ENCODE results near the gene HRH3.

DNA sequence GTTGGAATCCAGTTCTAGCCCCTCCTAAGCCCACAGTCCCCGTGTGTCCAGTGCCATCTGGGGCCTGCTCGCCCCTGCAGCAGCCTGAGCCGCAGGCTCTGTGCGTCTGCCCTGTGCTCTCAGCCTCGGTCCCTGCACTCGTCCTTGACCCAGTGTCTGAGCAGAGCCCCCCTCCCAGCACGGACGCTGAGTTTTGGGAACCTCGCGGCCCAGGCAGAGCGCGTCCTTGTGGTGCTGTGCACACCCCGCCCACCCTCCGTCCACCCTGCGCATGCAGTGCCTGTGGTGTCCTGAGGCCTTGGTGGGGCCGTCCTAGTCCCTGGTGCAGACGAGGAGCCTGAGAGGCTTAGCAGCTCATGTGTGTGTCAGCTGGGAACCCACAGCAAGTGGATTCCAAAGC lies 49.8 kb upstream of the HRH3 start:
- TF ChIP-seq, protein P1, sequence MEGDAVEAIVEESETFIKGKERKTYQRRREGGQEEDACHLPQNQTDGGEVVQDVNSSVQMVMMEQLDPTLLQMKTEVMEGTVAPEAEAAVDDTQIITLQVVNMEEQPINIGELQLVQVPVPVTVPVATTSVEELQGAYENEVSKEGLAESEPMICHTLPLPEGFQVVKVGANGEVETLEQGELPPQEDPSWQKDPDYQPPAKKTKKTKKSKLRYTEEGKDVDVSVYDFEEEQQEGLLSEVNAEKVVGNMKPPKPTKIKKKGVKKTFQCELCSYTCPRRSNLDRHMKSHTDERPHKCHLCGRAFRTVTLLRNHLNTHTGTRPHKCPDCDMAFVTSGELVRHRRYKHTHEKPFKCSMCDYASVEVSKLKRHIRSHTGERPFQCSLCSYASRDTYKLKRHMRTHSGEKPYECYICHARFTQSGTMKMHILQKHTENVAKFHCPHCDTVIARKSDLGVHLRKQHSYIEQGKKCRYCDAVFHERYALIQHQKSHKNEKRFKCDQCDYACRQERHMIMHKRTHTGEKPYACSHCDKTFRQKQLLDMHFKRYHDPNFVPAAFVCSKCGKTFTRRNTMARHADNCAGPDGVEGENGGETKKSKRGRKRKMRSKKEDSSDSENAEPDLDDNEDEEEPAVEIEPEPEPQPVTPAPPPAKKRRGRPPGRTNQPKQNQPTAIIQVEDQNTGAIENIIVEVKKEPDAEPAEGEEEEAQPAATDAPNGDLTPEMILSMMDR (IDR thresholded peaks at IDR 0.05; ENCODE audit: insufficient read depth, low read length, poor library complexity, severe bottlenecking), result no peak
- TF ChIP-seq EZH2phosphoT487 (conservative IDR thresholded peaks at IDR 0.05; ENCODE audit: low read length), result no peak

Data from SU-DHL-6 (cell line).